HG02870 (cell line): ENCODE results near the gene RPS6KC1.
"Not testable (repeated sequence)": the region's sequence is repeated elsewhere in the genome, so short reads cannot be mapped to it uniquely, and the experiment has no call there.

ENCODE experiments used
- ATAC-seq: cut with Tn5 transposase; IDR thresholded peaks from one replicate; pipeline ENCODE4 v1.9.1; 2021; ENCODE audit warnings: mild to moderate bottlenecking, moderate library complexity; ENCODE audit not compliant: unreplicated experiment

The RPS6KC1 gene

GRCh38 chr1:213148905-213149304 is 97.9 kb downstream of the RPS6KC1 start:
- no peak for ATAC-seq

GRCh38 chr1:213150090-213150489 is 99.0 kb downstream of the RPS6KC1 start:
- ATAC-seq = not testable (repeated sequence)

DNA sequence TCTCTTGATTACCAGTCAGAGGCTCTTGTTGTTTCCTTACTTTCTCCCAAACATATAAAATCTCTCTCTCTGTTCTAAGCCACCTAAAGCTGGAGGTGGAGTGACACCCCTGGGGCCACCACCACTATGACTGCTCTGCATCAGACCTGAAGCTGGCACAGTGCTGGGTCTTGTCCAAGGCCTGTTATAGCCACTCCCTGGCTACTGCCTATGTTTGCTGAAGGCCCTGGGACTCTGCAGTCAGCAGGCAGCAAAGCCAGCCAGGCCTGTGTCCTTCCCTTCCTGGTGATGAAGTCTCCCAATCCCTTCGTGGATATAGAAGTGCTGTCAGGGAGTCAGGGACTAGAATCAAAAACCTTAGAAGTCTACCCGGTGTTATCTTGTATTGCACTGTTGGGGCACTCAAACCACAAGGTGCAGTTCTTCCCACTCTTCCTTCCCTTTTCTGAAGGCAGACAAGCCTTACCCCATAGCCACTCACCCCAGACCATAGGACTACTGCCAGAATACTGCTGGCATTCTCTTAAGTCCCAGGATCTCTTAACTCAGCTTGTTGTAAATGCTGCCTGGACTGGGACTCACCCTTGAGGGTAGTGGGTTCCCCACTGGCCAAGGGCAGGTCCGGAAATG is 103.1 kb downstream of the RPS6KC1 start:
- ATAC-seq = no peak

- ATAC-seq = no peak
Measured at GRCh38 chr1:213159376-213159775, 108.3 kb downstream of the RPS6KC1 start.

GRCh38 chr1:213160442-213160841 is 109.4 kb downstream of the RPS6KC1 start:
- ATAC-seq = not testable (repeated sequence)

- no peak for ATAC-seq
Measured at GRCh38 chr1:213162338-213162737, 111.3 kb downstream of the RPS6KC1 start.

DNA sequence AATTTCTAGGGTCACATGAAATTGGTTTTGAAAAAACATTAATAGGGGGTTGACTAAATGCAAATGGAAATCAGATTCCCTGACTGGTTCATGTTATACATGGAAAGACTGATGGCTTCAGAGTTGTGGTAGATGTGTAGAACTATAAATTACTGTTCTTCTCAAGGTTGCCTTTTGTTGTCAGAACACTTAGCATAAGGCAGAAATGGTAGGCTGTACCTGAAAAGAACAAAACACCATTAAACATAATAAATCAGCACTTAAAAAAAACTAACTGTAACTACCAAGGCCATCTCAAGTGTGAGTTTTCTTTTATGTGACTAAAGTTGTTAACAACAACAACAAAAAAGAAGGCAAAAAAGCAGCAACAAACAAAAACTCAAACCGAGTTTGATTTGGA is 111.8 kb downstream of the RPS6KC1 start:
- no peak for ATAC-seq

GRCh38 chr1:213163278-213163711 is 112.3 kb downstream of the RPS6KC1 start:
- no peak for ATAC-seq

DNA sequence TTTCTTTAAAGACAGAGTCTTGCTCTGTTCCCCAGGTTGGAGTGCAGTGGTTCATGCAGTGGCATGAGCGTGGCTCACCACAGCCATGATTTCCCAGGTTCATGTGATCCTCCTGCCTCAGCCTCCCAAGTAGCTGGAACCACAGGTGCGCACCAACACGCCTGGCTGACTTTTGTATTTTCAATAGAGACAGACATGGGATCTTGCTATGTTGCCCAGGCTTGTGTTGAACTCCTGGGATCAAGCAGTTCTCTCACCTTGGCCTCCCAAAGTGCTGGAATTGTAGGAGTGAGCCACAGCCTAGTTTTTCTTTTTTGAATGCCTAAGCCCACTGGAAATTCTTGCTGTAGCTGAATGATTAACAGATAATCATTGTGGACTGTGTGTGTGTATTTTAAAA is 113.5 kb downstream of the RPS6KC1 start:
- ATAC-seq = no peak

DNA sequence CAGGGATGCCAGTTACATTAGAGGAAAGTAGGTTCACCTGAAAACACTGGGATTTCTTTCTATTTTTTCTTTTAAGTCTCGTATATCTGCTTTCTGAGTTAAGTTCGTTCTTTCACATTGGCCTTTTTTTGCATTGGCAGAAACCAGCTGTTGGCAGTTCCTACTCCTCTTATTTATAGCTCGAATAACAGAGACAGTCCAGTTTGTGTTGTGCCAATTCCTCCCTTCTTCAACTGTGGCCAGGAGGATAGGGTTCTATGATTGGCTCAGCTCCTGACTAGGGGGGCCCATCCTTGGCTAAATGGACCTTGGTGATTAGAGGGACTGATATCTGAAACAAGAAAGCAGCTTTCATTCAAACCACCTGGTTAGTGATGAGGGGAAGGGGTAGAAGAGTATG is 115.8 kb downstream of the RPS6KC1 start:
- no peak for ATAC-seq

- ATAC-seq = no peak
Measured at GRCh38 chr1:213171711-213172110, 120.7 kb downstream of the RPS6KC1 start.

- ATAC-seq = no peak
Measured at GRCh38 chr1:213176341-213176740, 125.3 kb downstream of the RPS6KC1 start.

- no peak for ATAC-seq
Measured at GRCh38 chr1:213179784-213180183, 128.7 kb downstream of the RPS6KC1 start.

DNA sequence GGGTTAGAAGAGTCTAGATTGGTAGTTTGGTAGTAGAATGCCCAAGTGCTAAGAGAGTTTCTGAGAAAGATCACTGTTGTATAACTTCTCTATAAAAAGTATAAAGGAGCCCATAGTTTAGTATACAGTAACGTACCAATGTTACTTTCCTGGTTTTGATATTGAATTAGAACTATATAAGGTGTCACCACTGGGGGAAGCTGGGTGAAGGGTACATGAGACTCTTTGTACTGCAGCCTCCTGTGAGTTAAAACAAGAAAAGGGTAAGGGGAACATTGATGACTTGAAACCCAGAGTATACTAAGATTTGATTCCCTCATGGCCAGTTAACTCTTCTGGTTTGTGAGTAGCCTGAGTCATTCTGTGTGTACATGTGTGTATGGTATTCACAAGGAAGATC is 129.8 kb downstream of the RPS6KC1 start:
- ATAC-seq = no peak

- ATAC-seq = no peak
Measured at GRCh38 chr1:213183036-213183672, 132.1 kb downstream of the RPS6KC1 start.

DNA sequence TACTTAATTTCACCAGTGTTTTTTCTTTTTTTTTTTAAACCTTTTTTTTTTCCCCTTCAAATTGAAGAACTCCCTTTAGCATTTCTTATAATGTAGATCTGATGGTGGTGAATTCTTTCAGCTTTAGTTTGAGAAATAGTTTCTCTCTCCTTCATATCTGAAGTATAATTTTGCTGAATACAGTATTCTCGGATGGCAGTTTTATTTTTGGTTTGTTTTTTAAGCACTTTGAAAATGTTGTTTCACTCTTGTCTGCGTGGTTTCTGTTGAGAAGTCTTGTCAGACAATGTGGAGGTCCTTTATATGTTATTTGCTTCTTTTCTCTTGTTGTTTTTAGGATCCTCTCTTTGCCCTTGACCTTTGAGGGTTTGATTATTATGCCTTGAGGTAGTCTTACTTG is 135.1 kb downstream of the RPS6KC1 start:
- no peak for ATAC-seq

GRCh38 chr1:213192026-213192425 is 141.0 kb downstream of the RPS6KC1 start:
- ATAC-seq = no peak

GRCh38 chr1:213194383-213194782 is 143.3 kb downstream of the RPS6KC1 start:
- ATAC-seq = no peak

DNA sequence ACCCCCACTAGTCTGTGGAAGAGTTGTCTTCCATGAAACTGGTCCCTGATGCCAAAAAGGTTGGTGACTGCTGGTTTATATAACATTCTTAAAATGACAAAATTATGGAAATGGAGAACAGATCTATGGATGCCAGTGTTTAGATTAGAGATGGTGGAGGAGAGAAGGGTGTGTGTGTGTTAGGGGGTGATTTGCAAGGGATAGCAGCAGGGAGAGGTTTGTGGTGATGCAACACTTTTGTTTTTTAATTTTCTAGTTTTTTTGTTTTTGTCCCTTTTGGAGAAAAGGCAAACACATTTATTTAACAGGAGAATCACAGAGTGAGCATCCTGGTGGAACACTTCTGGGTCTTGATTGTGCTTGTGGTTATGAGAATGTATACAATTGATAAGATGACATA is 143.8 kb downstream of the RPS6KC1 start:
- no peak for ATAC-seq

GRCh38 chr1:213196328-213197054 is 145.4 kb downstream of the RPS6KC1 start:
- not testable (repeated sequence) for ATAC-seq

GRCh38 chr1:213200630-213201029 is 149.6 kb downstream of the RPS6KC1 start:
- ATAC-seq = no peak
